ENCODE measurements around the gene AP2B1.

DNA sequence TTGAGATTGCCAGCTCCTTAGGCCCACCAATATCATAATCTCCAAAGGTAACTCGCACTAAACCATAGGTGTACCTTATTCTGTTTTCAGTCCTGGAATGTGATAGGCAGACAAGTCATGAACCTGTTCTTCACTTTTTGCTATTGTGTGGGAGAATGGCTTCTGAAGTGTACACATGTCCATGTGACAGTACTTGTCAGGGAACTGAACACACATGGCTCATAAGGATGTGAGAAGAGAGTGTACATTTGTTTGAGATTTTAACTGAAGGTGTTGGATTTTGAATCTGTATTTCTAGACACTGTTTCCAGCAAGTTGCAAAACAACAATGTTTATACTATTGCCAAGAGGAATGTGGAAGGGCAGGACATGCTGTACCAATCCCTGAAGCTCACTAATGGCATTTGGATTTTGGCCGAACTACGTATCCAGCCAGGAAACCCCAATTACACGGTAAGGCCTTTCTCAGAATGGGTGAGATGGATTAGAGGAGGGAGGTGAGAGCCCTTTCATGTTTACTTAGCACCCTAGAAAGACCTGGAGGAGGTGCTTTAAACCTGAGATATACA, 129.9 kb downstream of the AP2B1 start:
- TF ChIP-seq CTCF (IDR thresholded peaks at IDR 0.05) (no peak), POLR2A (IDR thresholded peaks at IDR 0.05) (no peak)

Measured in esophagus squamous epithelium (tissue), 4 donors.